ENCODE measurements around the gene ACACB.

Gene ACACB

GRCh38 chr12:109223868-109224267 lies 107.5 kb downstream of the ACACB start:
- H3K36me3 ChIP-seq (ENCODE audit: control insufficient read depth, insufficient read depth, low read length) = no peaks in the 10 kb centered on the region
- H3K4me1 ChIP-seq (ENCODE audit: control insufficient read depth, insufficient read depth, low read length) = no peaks in the 10 kb centered on the region
- no peak overlapping the region for H3K27ac ChIP-seq (ENCODE audit: insufficient read depth, low read depth, low read length, poor library complexity, severe bottlenecking)
- no peaks in the 10 kb centered on the region for H3K9me3 ChIP-seq (ENCODE audit: control insufficient read depth, low read length)
- H3K27me3 ChIP-seq (ENCODE audit: control insufficient read depth, insufficient read depth, low read length, poor library complexity, severe bottlenecking) = no peaks in the 10 kb centered on the region
- 96% methylated on average over 5 of the region's 5 CpGs for WGBS, 2 experiments
- H3K4me3 ChIP-seq (ENCODE audit: insufficient read depth, low read depth, low read length) = no peak overlapping the region

- WGBS, 2 experiments = 94 to 95% methylated on average over 4 of the region's 4 CpGs
- Histone ChIP-seq H3K27me3 (ENCODE audit: control insufficient read depth, insufficient read depth, low read length, poor library complexity, severe bottlenecking) (no peaks in the 10 kb centered on the region), H3K4me1 (ENCODE audit: control insufficient read depth, insufficient read depth, low read length) (no peaks in the 10 kb centered on the region), H3K4me3 (ENCODE audit: insufficient read depth, low read depth, low read length) (no peak overlapping the region), H3K9me3 (ENCODE audit: control insufficient read depth, low read length) (no peaks in the 10 kb centered on the region), H3K36me3 (ENCODE audit: control insufficient read depth, insufficient read depth, low read length) (no peaks in the 10 kb centered on the region), H3K27ac (ENCODE audit: insufficient read depth, low read depth, low read length, poor library complexity, severe bottlenecking) (no peak overlapping the region)
Observed at GRCh38 chr12:109228664-109229063, 112.3 kb downstream of the ACACB start.

GRCh38 chr12:109230193-109230592 lies 113.8 kb downstream of the ACACB start:
- no peaks in the 10 kb centered on the region for H3K27me3 ChIP-seq (ENCODE audit: control insufficient read depth, insufficient read depth, low read length, poor library complexity, severe bottlenecking)
- WGBS, 2 experiments = 88 to 94% methylated on average over 1 to 2 of the region's 2 CpGs
- H3K4me3 ChIP-seq (ENCODE audit: insufficient read depth, low read depth, low read length) = no peak overlapping the region
- no peak overlapping the region for H3K27ac ChIP-seq (ENCODE audit: insufficient read depth, low read depth, low read length, poor library complexity, severe bottlenecking)
- no peaks in the 10 kb centered on the region for H3K9me3 ChIP-seq (ENCODE audit: control insufficient read depth, low read length)
- H3K4me1 ChIP-seq (ENCODE audit: control insufficient read depth, insufficient read depth, low read length) = no peaks in the 10 kb centered on the region
- no peaks in the 10 kb centered on the region for H3K36me3 ChIP-seq (ENCODE audit: control insufficient read depth, insufficient read depth, low read length)

GRCh38 chr12:109232731-109233130 lies 116.3 kb downstream of the ACACB start:
- 92 to 95% methylated on average over 7 of the region's 7 CpGs for WGBS, 2 experiments
- Histone ChIP-seq H3K4me1 (ENCODE audit: control insufficient read depth, insufficient read depth, low read length) (no peaks in the 10 kb centered on the region), H3K27me3 (ENCODE audit: control insufficient read depth, insufficient read depth, low read length, poor library complexity, severe bottlenecking) (no peaks in the 10 kb centered on the region), H3K27ac (ENCODE audit: insufficient read depth, low read depth, low read length, poor library complexity, severe bottlenecking) (no peak overlapping the region), H3K4me3 (ENCODE audit: insufficient read depth, low read depth, low read length) (no peak overlapping the region), H3K36me3 (ENCODE audit: control insufficient read depth, insufficient read depth, low read length) (no peaks in the 10 kb centered on the region), H3K9me3 (ENCODE audit: control insufficient read depth, low read length) (no peaks in the 10 kb centered on the region)

- Histone ChIP-seq H3K27me3 (ENCODE audit: control insufficient read depth, insufficient read depth, low read length, poor library complexity, severe bottlenecking) (no peaks in the 10 kb centered on the region), H3K9me3 (ENCODE audit: control insufficient read depth, low read length) (no peaks in the 10 kb centered on the region), H3K36me3 (ENCODE audit: control insufficient read depth, insufficient read depth, low read length) (no peaks in the 10 kb centered on the region), H3K4me1 (ENCODE audit: control insufficient read depth, insufficient read depth, low read length) (no peaks in the 10 kb centered on the region), H3K27ac (ENCODE audit: insufficient read depth, low read depth, low read length, poor library complexity, severe bottlenecking) (no peak overlapping the region), H3K4me3 (ENCODE audit: insufficient read depth, low read depth, low read length) (no peak overlapping the region)
- WGBS, 2 experiments = 93 to 96% methylated on average over 15 of the region's 15 CpGs
Observed at GRCh38 chr12:109234012-109234411, 117.6 kb downstream of the ACACB start.

- no peaks in the 10 kb centered on the region for H3K4me1 ChIP-seq (ENCODE audit: control insufficient read depth, insufficient read depth, low read length)
- 92% methylated on average over 6 of the region's 6 CpGs for WGBS, 2 experiments
- H3K36me3 ChIP-seq (ENCODE audit: control insufficient read depth, insufficient read depth, low read length) = no peaks in the 10 kb centered on the region
Observed at GRCh38 chr12:109236257-109236656, 119.9 kb downstream of the ACACB start.

GRCh38 chr12:109239179-109239578 lies 122.8 kb downstream of the ACACB start:
- no peaks in the 10 kb centered on the region for H3K9me3 ChIP-seq (ENCODE audit: control insufficient read depth, low read length)
- H3K27ac ChIP-seq (ENCODE audit: insufficient read depth, low read depth, low read length, poor library complexity, severe bottlenecking) = no peak overlapping the region
- no peak overlapping the region for H3K4me3 ChIP-seq (ENCODE audit: insufficient read depth, low read depth, low read length)
- 89 to 92% methylated on average over 3 to 4 of the region's 4 CpGs for WGBS, 2 experiments
- no peaks in the 10 kb centered on the region for H3K4me1 ChIP-seq (ENCODE audit: control insufficient read depth, insufficient read depth, low read length)
- H3K27me3 ChIP-seq (ENCODE audit: control insufficient read depth, insufficient read depth, low read length, poor library complexity, severe bottlenecking) = no peaks in the 10 kb centered on the region
- H3K36me3 ChIP-seq (ENCODE audit: control insufficient read depth, insufficient read depth, low read length) = no peaks in the 10 kb centered on the region

More at GRCh38 chr12:109236257-109236656, 119.9 kb downstream of the ACACB start:
- Histone ChIP-seq H3K4me3 (ENCODE audit: insufficient read depth, low read depth, low read length) (no peak overlapping the region), H3K9me3 (ENCODE audit: control insufficient read depth, low read length) (no peaks in the 10 kb centered on the region), H3K27me3 (ENCODE audit: control insufficient read depth, insufficient read depth, low read length, poor library complexity, severe bottlenecking) (no peaks in the 10 kb centered on the region), H3K27ac (ENCODE audit: insufficient read depth, low read depth, low read length, poor library complexity, severe bottlenecking) (no peak overlapping the region)

- Histone ChIP-seq H3K4me3 (ENCODE audit: insufficient read depth, low read depth, low read length) (no peak overlapping the region), H3K4me1 (ENCODE audit: control insufficient read depth, insufficient read depth, low read length) (no peaks in the 10 kb centered on the region), H3K27ac (ENCODE audit: insufficient read depth, low read depth, low read length, poor library complexity, severe bottlenecking) (no peak overlapping the region), H3K36me3 (ENCODE audit: control insufficient read depth, insufficient read depth, low read length) (no peaks in the 10 kb centered on the region), H3K9me3 (ENCODE audit: control insufficient read depth, low read length) (no peaks in the 10 kb centered on the region), H3K27me3 (ENCODE audit: control insufficient read depth, insufficient read depth, low read length, poor library complexity, severe bottlenecking) (no peaks in the 10 kb centered on the region)
- 92 to 95% methylated on average over 11 of the region's 11 CpGs for WGBS, 2 experiments
Observed at GRCh38 chr12:109239691-109240090, 123.3 kb downstream of the ACACB start.

- 83 to 100% methylated on average over 1 of the region's 2 CpGs for WGBS, 2 experiments
- Histone ChIP-seq H3K27me3 (ENCODE audit: control insufficient read depth, insufficient read depth, low read length, poor library complexity, severe bottlenecking) (no peaks in the 10 kb centered on the region), H3K36me3 (ENCODE audit: control insufficient read depth, insufficient read depth, low read length) (no peaks in the 10 kb centered on the region), H3K9me3 (ENCODE audit: control insufficient read depth, low read length) (no peaks in the 10 kb centered on the region), H3K4me1 (ENCODE audit: control insufficient read depth, insufficient read depth, low read length) (no peaks in the 10 kb centered on the region), H3K4me3 (ENCODE audit: insufficient read depth, low read depth, low read length) (no peak overlapping the region), H3K27ac (ENCODE audit: insufficient read depth, low read depth, low read length, poor library complexity, severe bottlenecking) (no peak overlapping the region)
Observed at GRCh38 chr12:109240365-109240764, 124.0 kb downstream of the ACACB start.

- WGBS, 2 experiments = 96% methylated on average over 5 of the region's 5 CpGs
- Histone ChIP-seq H3K27ac (ENCODE audit: insufficient read depth, low read depth, low read length, poor library complexity, severe bottlenecking) (no peak overlapping the region), H3K4me3 (ENCODE audit: insufficient read depth, low read depth, low read length) (no peak overlapping the region), H3K27me3 (ENCODE audit: control insufficient read depth, insufficient read depth, low read length, poor library complexity, severe bottlenecking) (no peaks in the 10 kb centered on the region), H3K9me3 (ENCODE audit: control insufficient read depth, low read length) (no peaks in the 10 kb centered on the region), H3K36me3 (ENCODE audit: control insufficient read depth, insufficient read depth, low read length) (no peaks in the 10 kb centered on the region), H3K4me1 (ENCODE audit: control insufficient read depth, insufficient read depth, low read length) (no peaks in the 10 kb centered on the region)
Observed at GRCh38 chr12:109241936-109242335, 125.5 kb downstream of the ACACB start.

GRCh38 chr12:109244073-109244472 lies 127.7 kb downstream of the ACACB start:
- H3K4me1 ChIP-seq (ENCODE audit: control insufficient read depth, insufficient read depth, low read length) = no peaks in the 10 kb centered on the region
- no peaks in the 10 kb centered on the region for H3K9me3 ChIP-seq (ENCODE audit: control insufficient read depth, low read length)
- WGBS, 2 experiments = 87 to 91% methylated on average over 5 of the region's 5 CpGs
- H3K27ac ChIP-seq (ENCODE audit: insufficient read depth, low read depth, low read length, poor library complexity, severe bottlenecking) = no peak overlapping the region
- no peaks in the 10 kb centered on the region for H3K27me3 ChIP-seq (ENCODE audit: control insufficient read depth, insufficient read depth, low read length, poor library complexity, severe bottlenecking)
- no peaks in the 10 kb centered on the region for H3K36me3 ChIP-seq (ENCODE audit: control insufficient read depth, insufficient read depth, low read length)
- no peak overlapping the region for H3K4me3 ChIP-seq (ENCODE audit: insufficient read depth, low read depth, low read length)

Data from ectodermal cell (in vitro differentiated cells).